Measurements from ENCODE around the gene MYO7A.

GRCh38 chr11:77125695-77126094 is 2.4 kb upstream of the MYO7A start:
- no peak for TF ChIP-seq EZH2 (IDR thresholded peaks at IDR 0.05; ENCODE audit: borderline replicate concordance, low read length)
- TF ChIP-seq, protein P1, sequence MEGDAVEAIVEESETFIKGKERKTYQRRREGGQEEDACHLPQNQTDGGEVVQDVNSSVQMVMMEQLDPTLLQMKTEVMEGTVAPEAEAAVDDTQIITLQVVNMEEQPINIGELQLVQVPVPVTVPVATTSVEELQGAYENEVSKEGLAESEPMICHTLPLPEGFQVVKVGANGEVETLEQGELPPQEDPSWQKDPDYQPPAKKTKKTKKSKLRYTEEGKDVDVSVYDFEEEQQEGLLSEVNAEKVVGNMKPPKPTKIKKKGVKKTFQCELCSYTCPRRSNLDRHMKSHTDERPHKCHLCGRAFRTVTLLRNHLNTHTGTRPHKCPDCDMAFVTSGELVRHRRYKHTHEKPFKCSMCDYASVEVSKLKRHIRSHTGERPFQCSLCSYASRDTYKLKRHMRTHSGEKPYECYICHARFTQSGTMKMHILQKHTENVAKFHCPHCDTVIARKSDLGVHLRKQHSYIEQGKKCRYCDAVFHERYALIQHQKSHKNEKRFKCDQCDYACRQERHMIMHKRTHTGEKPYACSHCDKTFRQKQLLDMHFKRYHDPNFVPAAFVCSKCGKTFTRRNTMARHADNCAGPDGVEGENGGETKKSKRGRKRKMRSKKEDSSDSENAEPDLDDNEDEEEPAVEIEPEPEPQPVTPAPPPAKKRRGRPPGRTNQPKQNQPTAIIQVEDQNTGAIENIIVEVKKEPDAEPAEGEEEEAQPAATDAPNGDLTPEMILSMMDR (IDR thresholded peaks at IDR 0.05; ENCODE audit: low read length): no peak

Data from OCI-LY1 (cell line).